Right ventricle myocardium superior (tissue), 1 donor: ENCODE measurements around the gene NAA10. TPM values are rescaled to one million over a fixed set of nuclear protein-coding genes. Genes with fewer than 3 reads are reported as not detected.

Experiments used
- ATAC-seq: fragments of 200-7000 bp; cut with Tn5 transposase; one replicate; pipeline ENCODE4 v1.9.1; 2020; ENCODE audit warnings: mild to moderate bottlenecking; ENCODE audit not compliant: poor library complexity
- DNase-seq: peaks from one replicate; pipeline ENCODE4 v3.0.0-alpha.2; 2020
- intact Hi-C: fragments of 100-400 bp; cut with DNase I; formaldehyde crosslinking; loops from one replicate; pipeline ENCODE4 v1.11.2; 2022
- total RNA-seq: library from RNA; stranded (reverse); fragmentation: NEBNext Ultra II Directional; extraction: Animal tissue kit (Norgen Biotek cat#: 25700); gene quantifications from one replicate; pipeline ENCODE4 v1.2.1, GENCODE V29; 2021
- donor health status: DM: no; HTN: yes; CAD: no; lungs with severe emphysema.

NAA10 gene
- total RNA-seq, 1 donor from 2014 or later, result 70.4 TPM

- intact Hi-C loops, result loop anchor here (5.0 kb wide), 1 partner anchor 190 kb away; the partner anchor contains the start of gene PLXNB3
- ATAC-seq, result no peak
- no peak for DNase-seq
Observed at GRCh38 chrX:153952373-153953026, 17.7 kb upstream of the NAA10 start.

DNA sequence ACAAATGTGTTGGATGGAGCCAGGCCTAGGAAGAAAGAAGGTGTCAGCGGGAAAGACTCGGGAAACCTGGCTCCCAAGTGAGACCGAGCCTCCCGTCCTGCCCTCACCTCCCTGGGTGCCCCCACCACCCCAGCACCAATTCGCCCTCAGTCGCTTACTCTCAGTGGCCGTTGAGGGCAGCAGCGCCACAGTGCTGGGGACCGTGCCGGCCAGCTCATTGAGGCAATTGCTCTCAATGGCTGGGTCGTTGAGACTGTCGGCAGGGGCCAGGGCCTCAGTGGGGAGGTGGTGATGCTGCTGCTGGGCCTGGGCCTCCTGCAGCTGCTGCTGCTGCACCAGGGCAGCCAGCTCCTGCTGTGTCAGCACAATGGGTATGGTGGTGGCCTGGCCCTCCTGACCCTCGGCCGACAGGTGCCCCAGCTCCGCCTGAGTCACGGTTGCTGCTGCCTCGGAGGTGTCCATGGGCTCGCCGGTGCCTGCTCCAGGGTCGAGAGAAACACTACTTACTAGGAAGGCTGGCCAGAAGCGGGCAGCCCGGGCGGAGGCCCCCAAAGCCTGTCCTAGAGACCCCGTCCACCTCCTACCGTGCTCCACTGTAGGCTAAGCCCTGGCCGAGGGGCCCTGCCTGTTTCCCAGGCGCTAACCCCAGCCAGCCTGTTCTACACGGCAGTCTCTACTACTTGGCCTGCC is 17.0 kb upstream of the NAA10 start:
- intact Hi-C loops, result loop anchor here (5.0 kb wide), 1 partner anchor 190 kb away; the partner anchor contains the start of gene PLXNB3
- ATAC-seq (no peak), DNase-seq (no peak)

DNA sequence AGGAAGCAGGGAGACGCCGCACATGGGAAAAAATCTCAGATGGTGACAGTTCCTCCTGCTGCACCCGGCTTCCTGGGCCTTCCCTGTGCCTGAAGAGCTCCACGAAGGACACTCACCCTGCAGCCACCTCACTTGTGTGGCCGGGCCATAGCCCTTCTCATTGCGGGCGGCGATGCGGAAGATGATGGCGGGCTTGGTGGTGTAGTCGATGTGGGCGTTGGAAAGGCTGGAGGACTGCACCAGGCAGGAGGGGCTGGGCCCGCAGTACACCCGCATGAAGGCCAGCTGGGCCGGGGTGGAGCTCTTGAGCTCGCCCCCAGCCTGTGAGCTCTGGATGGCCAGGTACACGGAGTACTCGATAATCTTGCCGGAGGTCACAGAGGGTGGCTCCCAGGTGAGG is 15.3 kb upstream of the NAA10 start:
- ATAC-seq (no peak), DNase-seq (no peak)
- intact Hi-C loops, result loop anchor here (5.0 kb wide), 1 partner anchor 188 kb away; the partner anchor contains the start of gene PLXNB3

DNA sequence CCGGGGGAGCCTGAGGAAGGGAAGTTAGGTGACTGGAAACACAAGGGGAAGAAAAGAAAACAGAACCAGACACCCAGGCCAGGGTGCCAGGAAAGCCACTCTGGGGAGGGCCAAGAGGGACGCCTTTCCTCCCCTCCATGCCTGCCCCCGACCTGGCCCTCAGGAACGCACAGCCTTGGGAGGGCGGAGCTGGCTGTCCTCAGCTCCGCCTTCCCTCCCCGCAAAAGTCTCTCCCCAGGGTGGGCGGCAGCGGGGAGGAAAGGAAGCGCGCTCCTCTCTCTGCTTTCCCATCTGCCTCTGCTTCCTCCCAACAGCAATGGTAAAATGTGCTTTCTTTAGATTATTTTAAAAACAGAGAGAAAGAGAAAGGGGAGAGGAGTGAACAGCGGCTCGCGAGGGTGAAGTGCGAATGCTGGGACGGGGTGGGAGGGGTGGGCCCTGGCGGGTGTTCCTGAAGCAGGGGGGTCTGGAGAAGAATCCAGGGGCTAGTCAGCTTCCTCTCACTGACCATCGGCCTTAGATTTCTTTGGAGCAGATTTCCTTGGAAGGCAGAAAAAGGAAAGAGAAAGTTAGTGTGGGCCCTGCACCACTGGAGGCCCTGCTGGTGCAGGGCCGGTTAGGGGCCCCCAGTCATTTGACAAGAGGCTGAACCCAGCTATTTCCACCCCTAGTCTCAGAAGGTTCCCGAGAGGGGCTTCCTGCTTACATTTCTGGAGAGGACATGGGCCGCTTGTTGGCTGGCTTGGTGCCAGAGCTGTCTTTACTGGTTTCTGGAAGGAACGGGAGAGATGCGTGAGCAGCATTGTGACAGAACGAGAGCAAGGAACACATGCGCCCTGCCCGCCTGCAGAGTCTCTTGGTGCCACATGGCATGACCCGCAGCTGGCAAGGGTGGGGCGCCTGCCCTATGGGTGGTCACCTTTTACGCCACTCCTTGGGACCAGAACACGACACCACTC is 14.3 kb upstream of the NAA10 start:
- ATAC-seq (no peak), DNase-seq (no peak)

DNA sequence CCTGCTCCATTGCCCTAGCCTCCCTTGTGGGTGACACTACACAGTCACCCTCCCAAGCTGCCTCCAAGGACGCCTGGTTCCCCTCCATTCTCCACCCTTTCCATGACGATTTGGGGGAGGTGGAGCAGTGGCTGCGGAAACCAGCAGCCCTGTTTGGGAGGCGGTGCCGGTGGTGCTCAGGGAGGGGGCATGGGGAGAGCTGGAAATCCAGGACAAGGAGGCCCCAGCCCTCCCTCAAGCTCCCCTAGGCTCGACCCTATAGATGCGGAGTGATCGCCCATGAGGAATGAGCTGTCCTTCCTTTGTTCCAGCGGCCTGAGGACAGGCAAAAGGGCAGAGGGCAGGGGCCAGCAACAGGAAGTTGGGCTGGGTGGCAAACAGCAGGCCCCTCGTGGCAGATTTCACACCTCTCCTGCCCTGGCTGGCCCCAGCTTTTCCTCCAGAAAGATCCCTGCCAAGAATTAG is 13.2 kb upstream of the NAA10 start:
- DNase-seq (no peak), ATAC-seq (no peak)
- intact Hi-C loops, result loop anchor here (10.0 kb wide), 1 partner anchor 153 kb away; the partner anchor contains the start of genes IDH3G and SSR4

More for the DNA sequence above, 14.3 kb upstream of the NAA10 start:
- intact Hi-C loops, result loop anchor here (10.0 kb wide), 1 partner anchor 154 kb away; the partner anchor contains the start of genes IDH3G and SSR4

DNA sequence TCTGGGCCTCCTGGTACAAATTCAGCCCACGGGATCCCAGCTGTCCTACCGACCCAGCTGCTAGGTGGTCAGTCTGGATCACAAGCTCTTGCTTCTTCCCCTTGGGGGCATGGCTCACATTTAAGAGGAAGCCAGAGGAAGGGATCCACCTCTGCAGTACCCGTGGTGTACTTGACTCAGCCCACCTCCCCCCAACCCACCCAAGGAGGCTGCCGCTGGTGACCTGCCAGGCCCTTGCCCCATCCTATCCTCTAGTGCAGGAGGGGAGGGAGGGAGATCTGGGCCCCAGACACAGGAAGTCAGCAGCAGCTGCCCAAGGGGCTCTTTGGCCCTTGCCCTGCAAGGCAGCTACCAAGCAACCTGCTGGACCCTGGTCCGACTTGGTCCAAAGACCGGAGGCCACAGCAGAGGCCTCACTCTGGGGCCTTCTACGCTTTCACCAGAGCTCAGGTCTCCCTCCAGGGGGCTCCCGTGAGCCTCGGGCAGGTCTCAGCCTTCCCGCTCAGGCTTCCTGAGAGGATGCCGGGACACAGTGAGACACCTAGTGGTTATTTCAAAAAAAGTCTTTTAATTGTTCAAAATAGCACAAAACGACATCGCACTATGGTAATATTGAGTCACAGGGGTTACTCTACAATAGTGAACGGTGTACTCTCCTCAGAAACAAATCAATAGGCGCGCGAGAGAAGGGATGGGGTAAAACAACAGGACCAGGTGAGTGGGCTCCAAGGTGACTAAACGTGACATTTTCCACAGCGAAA is 12.4 kb upstream of the NAA10 start:
- peak; percentile 76 for ATAC-seq
- intact Hi-C loops, result loop anchor here (10.0 kb wide), 1 partner anchor 152 kb away; the partner anchor contains the start of genes IDH3G and SSR4
- DNase-seq, result peak; percentile 81

DNA sequence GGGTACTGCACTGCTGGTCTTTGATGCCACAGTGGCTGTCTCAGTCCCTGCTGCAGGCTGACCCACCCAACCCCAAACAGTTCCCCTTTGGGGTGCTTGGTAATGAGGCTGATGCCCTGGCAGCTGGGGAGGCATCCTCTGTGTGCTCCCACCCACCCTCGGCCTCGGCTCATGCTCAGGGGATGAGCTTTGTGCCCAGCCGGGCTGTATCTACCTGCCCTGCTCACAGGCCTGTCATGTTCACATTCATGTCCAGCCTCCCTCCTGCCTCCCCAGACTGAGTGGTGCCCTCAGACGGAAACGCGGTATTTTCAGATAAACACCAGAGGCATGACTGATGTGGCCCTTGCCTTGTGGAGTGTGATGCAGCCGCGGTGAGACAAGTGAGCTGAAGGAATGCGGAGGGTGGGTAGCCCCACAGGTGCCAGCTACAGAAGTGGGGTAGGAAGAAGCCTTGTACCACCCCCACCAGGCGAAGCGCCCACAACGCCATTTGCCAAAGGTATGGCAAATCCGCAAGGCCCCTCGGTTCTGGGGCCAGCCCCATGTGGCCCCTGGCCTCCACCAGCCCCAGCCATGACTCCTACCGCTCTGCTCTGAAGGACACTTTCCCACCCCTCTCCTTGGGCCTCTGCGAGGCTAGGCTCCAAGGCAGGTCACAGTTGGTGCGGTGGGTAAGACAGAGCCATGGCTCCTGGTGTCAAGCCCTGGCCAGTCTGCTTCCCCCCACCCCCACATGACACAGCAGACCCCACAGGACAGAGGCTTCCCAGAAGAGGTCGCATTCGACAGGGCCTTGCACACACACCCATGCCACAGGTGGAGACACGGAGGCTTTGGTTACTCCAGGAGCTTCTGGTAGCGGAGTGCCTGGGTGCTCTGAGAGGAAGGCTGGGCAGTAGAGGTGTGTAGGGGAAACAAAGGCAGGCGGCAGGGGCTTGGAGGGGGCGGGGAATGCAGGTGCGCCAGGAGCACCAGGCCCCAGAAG is 11.4 kb upstream of the NAA10 start:
- intact Hi-C loops, result loop anchor here (10.0 kb wide), 1 partner anchor 151 kb away; the partner anchor contains the start of genes IDH3G and SSR4
- DNase-seq, result no peak
- no peak for ATAC-seq

- no peak for DNase-seq
- intact Hi-C loops, result loop anchor here (10.0 kb wide), 1 partner anchor 150 kb away; the partner anchor contains the start of genes IDH3G and SSR4
- ATAC-seq, result peak; percentile 28
Observed at GRCh38 chrX:153944800-153945150, 9.9 kb upstream of the NAA10 start.

DNA sequence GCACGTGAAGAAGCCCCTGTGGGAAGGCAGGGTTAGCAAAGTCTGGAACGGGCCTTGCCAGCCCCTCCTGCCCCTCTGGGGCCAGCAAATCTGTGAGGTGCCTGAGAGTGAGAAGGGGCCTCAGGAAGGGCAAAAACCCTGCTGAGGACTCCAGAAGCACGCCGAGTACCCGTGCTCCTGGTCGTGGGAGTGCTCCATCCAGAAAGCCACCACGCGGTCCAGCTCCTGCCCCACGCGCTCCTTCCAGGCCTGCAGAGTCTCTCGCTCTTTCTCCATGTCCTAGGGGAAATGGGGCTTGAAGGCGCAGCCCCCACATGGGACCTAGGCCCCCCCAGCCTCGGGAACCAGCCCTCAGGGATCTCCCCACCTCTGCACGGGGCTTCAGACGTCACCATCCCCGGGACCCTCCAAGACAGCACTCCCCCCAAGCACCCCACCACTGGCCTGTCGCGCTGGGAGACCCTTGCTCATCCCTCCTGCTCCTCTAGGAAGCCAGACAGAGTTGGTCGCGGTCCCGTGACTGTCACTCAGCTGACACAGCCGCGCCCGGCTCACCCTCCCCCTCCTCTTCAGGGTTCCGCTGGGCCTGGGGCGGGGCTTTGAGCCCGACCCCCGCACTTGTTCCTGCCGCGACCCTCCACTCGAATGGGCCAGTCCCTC is 9.4 kb upstream of the NAA10 start, which contains the start of gene RENBP:
Gene RENBP, minus strand, starts transcription at position 504 of the 660 bp plus-strand sequence. Its CDS starts 33 bp downstream, at position 471.
- intact Hi-C loops, result loop anchor here (10.0 kb wide), 1 partner anchor 149 kb away; the partner anchor contains the start of genes IDH3G and SSR4
- DNase-seq, result peak; percentile 81
- ATAC-seq, result peak; percentile 67

GRCh38 chrX:153941336-153942252 is 6.8 kb upstream of the NAA10 start:
- ATAC-seq, result no peak
- intact Hi-C loops, result loop anchor here (10.0 kb wide), 1 partner anchor 147 kb away; the partner anchor contains the start of genes IDH3G and SSR4
- no peak for DNase-seq

DNA sequence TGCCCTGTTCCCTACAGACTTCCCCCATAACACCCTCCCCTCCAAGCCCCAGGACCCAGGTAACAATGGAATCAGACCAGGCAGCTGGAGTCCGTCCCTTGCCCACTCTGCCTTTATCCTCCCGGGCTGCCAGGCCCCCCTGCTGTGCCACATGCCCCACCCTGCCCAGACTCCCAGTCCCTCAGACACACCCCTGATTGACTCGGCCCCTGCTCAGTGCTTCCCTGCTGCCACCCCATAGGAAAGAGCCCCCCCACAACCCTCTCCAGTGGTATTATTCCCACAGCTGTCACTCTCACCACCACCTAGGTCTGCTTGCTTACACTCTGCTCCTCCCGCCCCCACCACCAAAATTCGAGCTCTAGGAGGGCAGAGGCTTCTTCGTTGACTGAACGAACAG is 4.7 kb upstream of the NAA10 start:
- ATAC-seq, result no peak
- no peak for DNase-seq
- intact Hi-C loops, result no loop called here

DNA sequence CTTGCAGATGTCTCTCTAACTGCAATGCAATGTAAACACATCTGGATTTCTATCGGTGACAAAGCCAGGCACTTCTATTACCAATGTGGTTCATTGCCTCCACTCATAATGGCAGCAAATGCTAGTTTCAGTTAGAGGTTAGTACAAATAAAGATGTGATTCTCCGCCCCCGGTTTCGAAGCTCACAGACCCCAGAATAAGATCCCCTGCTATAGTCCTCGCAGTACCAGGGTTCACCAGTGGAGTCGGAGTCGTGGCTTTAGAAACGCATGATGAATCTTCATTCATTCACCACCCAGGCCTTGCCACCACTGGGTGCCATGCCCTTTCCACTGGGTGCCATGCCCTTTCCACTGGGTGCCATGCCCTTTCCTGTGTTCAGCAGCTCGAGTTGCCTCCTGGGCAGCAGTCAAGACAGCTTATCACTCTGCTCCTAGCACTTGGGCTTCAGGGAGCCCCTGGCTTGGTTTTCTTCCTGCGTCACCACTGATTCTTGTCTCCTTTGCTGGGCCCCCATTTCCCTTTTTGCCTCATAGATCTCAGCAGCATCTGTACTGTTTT is 3.5 kb upstream of the NAA10 start:
- no peak for DNase-seq
- ATAC-seq, result no peak
- intact Hi-C loops, result no loop called here

GRCh38 chrX:153937056-153937455 is 2.2 kb upstream of the NAA10 start:
- ATAC-seq (no peak), DNase-seq (no peak)
- intact Hi-C loops, result no loop called here

GRCh38 chrX:153935326-153935851 is 552 bp upstream of the NAA10 start:
- intact Hi-C loops, result no loop called here
- ATAC-seq (peak; percentile 7), DNase-seq (no peak)
